Activated CD4-positive, alpha-beta T cell treated with anti-CD3 and anti-CD28 coated beads for 4 hours (primary cell): ENCODE data around the gene HDAC10.
A peak's percentile ranks its signal among the peaks of the same experiment; 100 is the strongest.
"Not testable (repeated sequence)": the region's sequence is repeated elsewhere in the genome, so short reads cannot be mapped to it uniquely, and the experiment has no call there.

ENCODE experiments used
- DNase-seq, 2 donors: peaks; one replicate each; pipeline ENCODE4 v3.0.0-alpha.2; 2020

The HDAC10 gene

GRCh38 chr22:50284479-50284878 lies 33.4 kb upstream of the HDAC10 start:
- DNase-seq, result no peak

- DNase-seq, result no peak
Measured at GRCh38 chr22:50283821-50284220, 32.8 kb upstream of the HDAC10 start.

- DNase-seq, result no peak
Measured at GRCh38 chr22:50282361-50283155, 31.5 kb upstream of the HDAC10 start.

GRCh38 chr22:50281957-50282356 lies 30.9 kb upstream of the HDAC10 start:
- no peak for DNase-seq

GRCh38 chr22:50281384-50281760 lies 30.3 kb upstream of the HDAC10 start:
- DNase-seq, result no peak

- no peak for DNase-seq
Measured at GRCh38 chr22:50280708-50281383, 29.8 kb upstream of the HDAC10 start.

- DNase-seq, result no peak
Measured at GRCh38 chr22:50280022-50280707, 29.1 kb upstream of the HDAC10 start.

GRCh38 chr22:50278956-50279619 lies 28.0 kb upstream of the HDAC10 start:
- DNase-seq, result no peak

- DNase-seq, result no peak
Measured at GRCh38 chr22:50278461-50278860, 27.4 kb upstream of the HDAC10 start.

- no peak for DNase-seq
Measured at GRCh38 chr22:50277761-50278160, 26.7 kb upstream of the HDAC10 start.

GRCh38 chr22:50276143-50276542 lies 25.1 kb upstream of the HDAC10 start:
- no peak for DNase-seq

GRCh38 chr22:50275181-50276055 lies 24.4 kb upstream of the HDAC10 start:
- no peak for DNase-seq

GRCh38 chr22:50274771-50275170 lies 23.7 kb upstream of the HDAC10 start:
- DNase-seq, result no peak

GRCh38 chr22:50274311-50274710 lies 23.2 kb upstream of the HDAC10 start:
- peak; percentile 30 to 35 for DNase-seq

- not testable (repeated sequence) for DNase-seq
Measured at GRCh38 chr22:50273781-50274180, 22.7 kb upstream of the HDAC10 start.

GRCh38 chr22:50273352-50273751 lies 22.3 kb upstream of the HDAC10 start:
- DNase-seq, result not testable (repeated sequence)

GRCh38 chr22:50272044-50272802 lies 21.2 kb upstream of the HDAC10 start:
- no peak for DNase-seq

GRCh38 chr22:50271519-50271970 lies 20.5 kb upstream of the HDAC10 start:
- DNase-seq, result peak; percentile 53 to 54

GRCh38 chr22:50270666-50271394 lies 19.8 kb upstream of the HDAC10 start:
- peak; percentile 62 to 66 for DNase-seq

- peak; percentile 70 to 78 for DNase-seq
Measured at GRCh38 chr22:50269970-50270665, 19.1 kb upstream of the HDAC10 start, which contains the start of gene MAPK11. MAPK11 (minus strand) TSS chr22:50270380; CDS start chr22:50270292, 88 bp downstream.
